K562 (cell line): ENCODE data around the gene MRPL58.

Experiments used
- CTCF ChIP-seq, 3 experiments: IDR thresholded peaks in 2 of 3; conservative IDR thresholded peaks in 1 of 3; 2 replicates each; pipeline ENCODE4 v1.5.1; 2011 to 2012; ENCODE audit warnings: low read length in 3 of 3, mild to moderate bottlenecking in 3 of 3, control low read depth in 2 of 3, improper control_type of control experiment in 1 of 3, inconsistent platforms in 1 of 3, low read depth in 1 of 3, mixed read lengths in 1 of 3, moderate library complexity in 1 of 3; ENCODE audit not compliant: insufficient read depth in 2 of 3
- IRF1 ChIP-seq: sonication (generic); formaldehyde crosslinking; IDR thresholded peaks from 2 replicates; pipeline ENCODE4 v1.8.0; 2022; ENCODE audit warnings: missing genetic modification reagents, mild to moderate bottlenecking, borderline replicate concordance
- JUN ChIP-seq, 2 experiments: sonication (generic) in 1 of 2; formaldehyde crosslinking in 1 of 2; IDR thresholded peaks; 2 replicates each; pipeline versions ENCODE4 v1.6.1 to v1.8.0; 2012 to 2022; ENCODE audit warnings: borderline replicate concordance in 2 of 2, mild to moderate bottlenecking in 2 of 2, improper control_type of control experiment in 1 of 2, low read depth in 1 of 2, low read length in 1 of 2, missing genetic modification reagents in 1 of 2
- KDM4B ChIP-seq, 2 experiments: fragments of 450-650 bp in 1 of 2; sonication (generic) in 1 of 2; IDR thresholded peaks; 2 replicates each; pipeline ENCODE4 v1.6.1; 2016 to 2017; ENCODE audit warnings: borderline replicate concordance in 2 of 2, antibody characterized with exemption in 1 of 2, low read depth in 1 of 2, mild to moderate bottlenecking in 1 of 2
- NFATC3 ChIP-seq: fragments of 450-650 bp; IDR thresholded peaks from 2 replicates; pipeline ENCODE4 v1.6.1; 2017; ENCODE audit warnings: mild to moderate bottlenecking
- RBM39 ChIP-seq: fragments of 200-400 bp; formaldehyde crosslinking; optimal IDR thresholded peaks from 2 replicates; pipeline ENCODE3; 2018; ENCODE audit warnings: low read depth, low read length
- SIX5 ChIP-seq, 2 experiments: IDR thresholded peaks; 2 replicates each; pipeline ENCODE4 v1.6.1; 2011; ENCODE audit warnings: low read length in 2 of 2, borderline replicate concordance in 1 of 2, low read depth in 1 of 2, mild to moderate bottlenecking in 1 of 2, moderate library complexity in 1 of 2; ENCODE audit not compliant: insufficient read depth in 1 of 2
- SMC3 ChIP-seq: conservative IDR thresholded peaks from 2 replicates; pipeline ENCODE4 v1.6.1; 2011; ENCODE audit warnings: low read depth, low read length, improper control_type of control experiment; ENCODE audit not compliant: insufficient read depth
- TOE1 ChIP-seq, 2 experiments: fragments of 450-650 bp in 1 of 2; sonication (generic) in 1 of 2; formaldehyde crosslinking in 1 of 2; IDR thresholded peaks; 2 replicates each; pipeline versions ENCODE4 v1.7.1 to v1.8.0; 2016 to 2022; ENCODE audit warnings: borderline replicate concordance in 2 of 2, mild to moderate bottlenecking in 2 of 2, antibody characterized with exemption in 1 of 2, inconsistent platforms in 1 of 2, low read depth in 1 of 2, missing genetic modification reagents in 1 of 2, moderate library complexity in 1 of 2
- ZNF398 ChIP-seq: fragments of 250-450 bp; sonication (Bioruptor Pico); IDR thresholded peaks from 2 replicates; pipeline ENCODE4 v1.8.0; 2021; ENCODE audit warnings: moderate library complexity, mild to moderate bottlenecking, inconsistent platforms
- ZNF584 ChIP-seq: fragments of 200-800 bp; sonication (Bioruptor generic); IDR thresholded peaks from 2 replicates; pipeline ENCODE4 v1.6.1; 2016; ENCODE audit warnings: low read depth, mild to moderate bottlenecking, missing genetic modification characterization, missing compliant biosample characterization
- ZNF592 ChIP-seq: fragments of 450-650 bp; IDR thresholded peaks from 2 replicates; pipeline ENCODE4 v1.6.1; 2017; ENCODE audit warnings: antibody characterized with exemption, mild to moderate bottlenecking
- ZNF717 ChIP-seq: fragments of 250-450 bp; sonication (Bioruptor Pico); IDR thresholded peaks from 2 replicates; pipeline ENCODE4 v1.5.0; 2021

GRCh38 chr17:75010683-75011400 lies 1.6 kb upstream of the MRPL58 start:
- peak in 1 of 3 experiments; percentile 36; a peak in 2 of 6 replicates for TF ChIP-seq CTCF (IDR thresholded peaks at IDR 0.05 in 2 of 3, conservative IDR thresholded peaks at IDR 0.05 in 1 of 3; ENCODE audit: insufficient read depth in 2 of 3, low read depth in 1 of 3, low read length in 3 of 3)
- no peak for TF ChIP-seq TOE1 (IDR thresholded peaks at IDR 0.05; ENCODE audit: borderline replicate concordance)
- no peak for TF ChIP-seq TOE1 (CRISPR knock-in tag; IDR thresholded peaks at IDR 0.05; ENCODE audit: borderline replicate concordance, low read depth)
- no peak for TF ChIP-seq ZNF717 (CRISPR knock-in tag)
- TF ChIP-seq IRF1 (CRISPR knock-in tag): no peak
- TF ChIP-seq SIX5 (IDR thresholded peaks at IDR 0.05; ENCODE audit: borderline replicate concordance in 1 of 2, insufficient read depth in 1 of 2, low read depth in 1 of 2, low read length in 2 of 2): no peak
- TF ChIP-seq ZNF398 (CRISPR knock-in tag): no peak
- no peak for TF ChIP-seq SMC3
- no peak for TF ChIP-seq NFATC3
- no peak for TF ChIP-seq RBM39
- TF ChIP-seq ZNF584 (CRISPR knock-in tag): no peak
- no peak for TF ChIP-seq ZNF592
- TF ChIP-seq JUN (IDR thresholded peaks at IDR 0.05; ENCODE audit: borderline replicate concordance, low read depth, low read length): peak; percentile 51; the same call in 1 of the 2 replicates
- no peak for TF ChIP-seq JUN (CRISPR knock-in tag; IDR thresholded peaks at IDR 0.05; ENCODE audit: borderline replicate concordance)
- no peak for TF ChIP-seq KDM4B (IDR thresholded peaks at IDR 0.05; ENCODE audit: borderline replicate concordance in 2 of 2, low read depth in 1 of 2)
